Lower lobe of right lung (tissue), 2 donors: Measurements from ENCODE around the gene SEC14L2. TPM values are rescaled to one million over a fixed set of nuclear protein-coding genes. Genes with fewer than 3 reads are reported as not detected.
A peak's percentile ranks its signal among the peaks of the same experiment; 100 is the strongest.

Experiments used
- ATAC-seq, 2 donors: fragments of 200-7000 bp; cut with Tn5 transposase; one replicate each; pipeline ENCODE4 v1.9.1; 2020 to 2022; ENCODE audit warnings: mild to moderate bottlenecking in 2 of 2, moderate library complexity in 2 of 2
- DNase-seq: peaks from one replicate; pipeline ENCODE4 v3.0.0-alpha.2; 2020
- H3K27ac ChIP-seq: fragments of 200-600 bp; one replicate; pipeline ENCODE4 v1.8.0; 2022
- H3K27me3 ChIP-seq: fragments of 200-600 bp; one replicate; pipeline ENCODE4 v1.8.0; 2022; ENCODE audit warnings: low read depth
- H3K36me3 ChIP-seq: fragments of 200-600 bp; one replicate; pipeline ENCODE4 v1.8.0; 2022; ENCODE audit warnings: mild to moderate bottlenecking
- H3K4me1 ChIP-seq: fragments of 200-600 bp; one replicate; pipeline ENCODE4 v1.8.0; 2022
- H3K4me3 ChIP-seq: fragments of 200-600 bp; one replicate; pipeline ENCODE4 v1.8.0; 2022; ENCODE audit warnings: mild to moderate bottlenecking
- H3K9me3 ChIP-seq: fragments of 200-600 bp; one replicate; pipeline ENCODE4 v1.8.0; 2022
- intact Hi-C: fragments of 100-400 bp; cut with DNase I; formaldehyde crosslinking; loops from one replicate; pipeline ENCODE4 v1.11.0; 2022
- total RNA-seq: library from RNA; stranded (reverse); fragmentation: NEBNext Ultra II Directional; extraction: Animal tissue kit (Norgen Biotek cat#: 25700); gene quantifications from one replicate; pipeline ENCODE4 v1.2.1, GENCODE V29; 2021
- TF ChIP-seq, protein P1 (sequence below): fragments of 200-600 bp; IDR thresholded peaks from one replicate; pipeline ENCODE4 v1.8.0; 2022; ENCODE audit warnings: antibody characterized with exemption, mild to moderate bottlenecking
- donor health status: DM: no; HTN: yes; CAD: no; lungs with severe emphysema.

Gene SEC14L2
- total RNA-seq, 1 donor from 2014 or later, result 7.8 TPM

DNA sequence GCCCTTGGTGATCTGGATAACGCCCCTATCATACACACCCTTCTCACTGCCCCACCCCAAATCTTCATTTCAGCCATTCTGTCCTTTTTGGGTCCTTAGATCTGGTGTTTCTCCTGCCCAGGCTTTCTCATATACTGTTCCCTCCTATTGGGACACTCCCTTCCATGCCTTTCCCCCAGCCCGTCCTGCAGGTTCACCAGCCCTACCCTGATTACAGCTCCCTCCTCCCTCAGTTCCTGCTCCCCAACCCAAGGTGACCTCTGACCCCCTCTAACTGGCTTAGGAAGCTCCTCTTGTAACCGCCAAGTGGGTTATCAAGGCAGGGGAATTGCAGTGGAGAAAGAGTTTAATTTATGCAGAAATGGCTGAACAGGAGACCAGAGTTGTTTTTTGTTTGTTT lies 41.7 kb downstream of the SEC14L2 start:
- Histone ChIP-seq H3K9me3 (no peaks in the 10 kb centered on the region), H3K4me1 (no peaks in the 10 kb centered on the region), H3K27me3 (peaks cover 6% of the 10 kb centered on the region), H3K4me3 (no peak overlapping the region), H3K36me3 (no peaks in the 10 kb centered on the region), H3K27ac (no peak overlapping the region)
- DNase-seq (no peak), ATAC-seq (no peak)
- TF ChIP-seq, protein P1, sequence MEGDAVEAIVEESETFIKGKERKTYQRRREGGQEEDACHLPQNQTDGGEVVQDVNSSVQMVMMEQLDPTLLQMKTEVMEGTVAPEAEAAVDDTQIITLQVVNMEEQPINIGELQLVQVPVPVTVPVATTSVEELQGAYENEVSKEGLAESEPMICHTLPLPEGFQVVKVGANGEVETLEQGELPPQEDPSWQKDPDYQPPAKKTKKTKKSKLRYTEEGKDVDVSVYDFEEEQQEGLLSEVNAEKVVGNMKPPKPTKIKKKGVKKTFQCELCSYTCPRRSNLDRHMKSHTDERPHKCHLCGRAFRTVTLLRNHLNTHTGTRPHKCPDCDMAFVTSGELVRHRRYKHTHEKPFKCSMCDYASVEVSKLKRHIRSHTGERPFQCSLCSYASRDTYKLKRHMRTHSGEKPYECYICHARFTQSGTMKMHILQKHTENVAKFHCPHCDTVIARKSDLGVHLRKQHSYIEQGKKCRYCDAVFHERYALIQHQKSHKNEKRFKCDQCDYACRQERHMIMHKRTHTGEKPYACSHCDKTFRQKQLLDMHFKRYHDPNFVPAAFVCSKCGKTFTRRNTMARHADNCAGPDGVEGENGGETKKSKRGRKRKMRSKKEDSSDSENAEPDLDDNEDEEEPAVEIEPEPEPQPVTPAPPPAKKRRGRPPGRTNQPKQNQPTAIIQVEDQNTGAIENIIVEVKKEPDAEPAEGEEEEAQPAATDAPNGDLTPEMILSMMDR, result no peak
- intact Hi-C loops, result no loop called here

DNA sequence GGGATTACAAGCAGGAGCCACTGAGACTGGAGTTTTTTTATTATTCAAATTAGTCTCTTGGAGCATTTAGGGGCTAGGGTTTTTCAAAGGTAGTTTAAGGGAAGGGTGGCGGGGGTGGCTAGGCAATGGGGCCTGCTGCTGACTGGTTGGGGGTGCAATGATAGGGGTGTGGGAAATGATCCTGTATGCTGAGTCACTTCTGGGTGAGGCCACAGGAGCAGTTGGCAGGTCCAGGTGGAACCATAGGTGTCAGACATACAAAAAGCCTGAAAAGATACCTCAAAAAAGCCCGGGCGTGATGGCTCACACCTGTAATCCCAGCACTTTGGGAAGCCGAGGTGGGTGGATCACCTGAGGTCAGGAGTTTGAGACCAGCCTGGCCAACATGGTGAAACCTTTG lies 42.4 kb downstream of the SEC14L2 start:
- intact Hi-C loops, result no loop called here
- Histone ChIP-seq H3K27me3 (peaks cover 6% of the 10 kb centered on the region), H3K4me1 (no peaks in the 10 kb centered on the region), H3K9me3 (no peaks in the 10 kb centered on the region), H3K4me3 (no peak overlapping the region), H3K36me3 (no peaks in the 10 kb centered on the region), H3K27ac (no peak overlapping the region)
- no peak for ATAC-seq
- no peak for DNase-seq
- TF ChIP-seq, protein P1, result no peak

DNA sequence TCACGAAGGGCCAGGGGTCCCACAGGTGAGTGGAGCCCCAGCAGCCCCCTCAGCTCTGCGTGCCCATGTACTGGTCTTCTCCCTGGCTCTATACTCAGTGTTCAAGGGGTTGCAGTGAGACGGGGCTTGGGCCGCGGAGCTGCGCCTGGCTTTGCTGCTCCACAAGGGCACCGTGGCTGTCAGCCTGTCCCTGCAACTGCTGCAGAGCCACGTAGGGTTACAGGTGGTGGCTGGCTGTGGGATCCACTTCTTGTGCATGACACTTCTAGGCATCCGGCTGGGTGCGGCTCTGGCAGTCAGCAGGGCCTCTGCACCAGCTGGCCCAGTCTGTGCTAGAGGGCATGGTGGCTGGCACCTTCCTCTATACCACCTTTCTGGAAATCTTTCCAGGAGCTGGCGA lies 43.0 kb downstream of the SEC14L2 start:
- Histone ChIP-seq H3K4me1 (no peaks in the 10 kb centered on the region), H3K36me3 (no peaks in the 10 kb centered on the region), H3K4me3 (no peak overlapping the region), H3K9me3 (no peaks in the 10 kb centered on the region), H3K27me3 (peaks cover 9% of the 10 kb centered on the region), H3K27ac (no peak overlapping the region)
- intact Hi-C loops, result no loop called here
- DNase-seq, result no peak
- TF ChIP-seq, protein P1, result no peak
- no peak for ATAC-seq

DNA sequence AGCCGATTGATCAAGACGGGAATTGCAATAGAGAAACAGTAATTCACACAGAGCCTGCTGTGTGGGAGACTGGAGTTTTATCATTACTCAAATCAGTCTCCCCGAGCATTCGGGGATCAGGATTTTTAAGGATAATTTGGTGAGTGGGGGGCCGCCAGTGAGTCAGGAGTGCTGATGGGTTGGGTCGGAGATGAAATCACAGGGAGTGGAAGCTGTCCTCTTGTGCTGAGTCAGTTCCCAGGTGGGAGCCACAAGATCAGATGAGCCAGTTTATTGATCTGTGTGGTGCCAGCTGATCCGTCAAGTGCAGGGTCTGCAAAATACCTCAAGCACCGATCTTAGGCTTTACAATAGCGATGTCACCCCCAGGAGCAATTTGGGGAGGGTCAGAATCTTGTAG lies 44.3 kb downstream of the SEC14L2 start:
- no peak for ATAC-seq
- no peak for DNase-seq
- TF ChIP-seq, protein P1, result no peak
- intact Hi-C loops, result no loop called here
- H3K36me3 ChIP-seq, result no peaks in the 10 kb centered on the region
- H3K4me1 ChIP-seq, result no peaks in the 10 kb centered on the region
- H3K4me3 ChIP-seq, result no peak overlapping the region
- peaks cover 9% of the 10 kb centered on the region for H3K27me3 ChIP-seq
- H3K9me3 ChIP-seq, result no peaks in the 10 kb centered on the region
- no peak overlapping the region for H3K27ac ChIP-seq

DNA sequence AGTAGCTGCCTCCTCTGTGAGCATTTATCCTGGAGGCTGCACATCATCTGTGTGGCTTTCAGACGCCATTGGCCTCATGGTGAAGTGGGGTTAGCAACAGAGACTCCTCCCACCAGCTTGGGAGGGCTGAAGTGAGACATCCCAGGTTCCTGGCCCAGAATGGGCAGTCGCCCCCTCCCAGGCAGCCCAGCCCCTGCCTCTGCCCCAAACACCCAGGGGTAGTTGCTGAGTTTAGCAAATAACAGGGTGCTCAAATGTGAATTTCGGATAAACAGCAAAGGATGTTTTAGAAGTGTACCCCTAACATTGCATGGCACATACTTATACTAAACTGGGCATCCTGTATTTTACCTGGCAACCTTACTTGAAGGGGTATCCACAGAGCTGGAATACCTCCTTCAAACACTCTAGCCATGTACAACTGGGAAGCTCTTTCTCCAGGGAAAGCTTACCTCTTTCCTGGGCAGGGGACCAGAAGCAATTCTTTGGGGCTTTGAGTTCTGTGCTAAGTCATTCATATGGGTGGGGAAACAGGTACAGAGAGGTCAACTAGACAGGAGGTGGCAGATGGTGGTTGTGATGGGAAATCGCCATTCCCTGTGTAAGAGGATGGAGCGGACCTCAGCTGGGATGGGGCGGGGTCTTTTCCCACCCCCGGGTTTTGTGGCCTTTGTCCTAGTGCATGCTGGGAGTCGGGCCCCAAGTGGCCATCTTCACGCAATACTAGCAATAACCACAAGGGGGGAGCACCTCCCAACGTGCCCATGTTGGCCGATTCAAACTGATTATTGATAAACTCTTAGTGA lies 48.0 kb downstream of the SEC14L2 start:
- ATAC-seq, result peak; percentile 84 to 88
- Histone ChIP-seq H3K27ac (no peak overlapping the region), H3K36me3 (no peaks in the 10 kb centered on the region)

More for the DNA sequence above, 48.0 kb downstream of the SEC14L2 start:
- intact Hi-C loops, result no loop called here
- Histone ChIP-seq H3K4me1 (no peaks in the 10 kb centered on the region), H3K27me3 (peaks cover 6% of the 10 kb centered on the region), H3K9me3 (no peaks in the 10 kb centered on the region), H3K4me3 (no peak overlapping the region)
- no peak for DNase-seq
- TF ChIP-seq, protein P1, result peak; percentile 76
